Esophagus mucosa (tissue), 1 donor: Measurements from ENCODE around the gene ACTN4. TPM values are rescaled to one million over a fixed set of nuclear protein-coding genes. Genes with fewer than 3 reads are reported as not detected.
"Not testable (repeated sequence)": the region's sequence is repeated elsewhere in the genome, so short reads cannot be mapped to it uniquely, and the experiment has no call there.

ENCODE experiments used
- ATAC-seq: fragments of 200-7000 bp; cut with Tn5 transposase; one replicate; pipeline ENCODE4 v1.9.1; 2020
- total RNA-seq: library from RNA; stranded (reverse); gene quantifications from one replicate; pipeline ENCODE4 v1.2.4, GENCODE V29; 2023
- donor health status: DM: yes; HTN: yes; CAD: no.

Gene ACTN4
- total RNA-seq = 455 TPM

- ATAC-seq = peak; percentile 86
Measured at GRCh38 chr19:38647368-38647965, at the start of gene ACTN4. Gene ACTN4 (plus strand): TSS chr19:38647649. CDS start chr19:38647746, 97 bp downstream.

- ATAC-seq = no peak
Measured at GRCh38 chr19:38599722-38600121, 47.7 kb upstream of the ACTN4 start.

- ATAC-seq = not testable (repeated sequence)
Measured at GRCh38 chr19:38602856-38603255, 44.6 kb upstream of the ACTN4 start.

- no peak for ATAC-seq
Measured at GRCh38 chr19:38606131-38606530, 41.3 kb upstream of the ACTN4 start.

- ATAC-seq = no peak
Measured at GRCh38 chr19:38614289-38614688, 33.2 kb upstream of the ACTN4 start.

- no peak for ATAC-seq
Measured at GRCh38 chr19:38615007-38615581, 32.4 kb upstream of the ACTN4 start.

GRCh38 chr19:38616265-38616664 lies 31.2 kb upstream of the ACTN4 start:
- ATAC-seq = no peak

- ATAC-seq = no peak
Measured at GRCh38 chr19:38617283-38617763, 30.1 kb upstream of the ACTN4 start.

GRCh38 chr19:38617764-38618589 lies 29.5 kb upstream of the ACTN4 start, which contains the start of gene MAP4K1:
Gene MAP4K1 (minus strand): TSS chr19:38617953. CDS start chr19:38617895, 58 bp downstream.
- peak; percentile 58 for ATAC-seq

GRCh38 chr19:38618590-38619360 lies 28.7 kb upstream of the ACTN4 start, which contains the start of gene EIF3K:
Gene EIF3K (plus strand): TSS chr19:38619188. CDS start chr19:38619269, 81 bp downstream.
- peak; percentile 92 for ATAC-seq

GRCh38 chr19:38619361-38620174 lies 27.9 kb upstream of the ACTN4 start:
- ATAC-seq = no peak

- no peak for ATAC-seq
Measured at GRCh38 chr19:38624822-38625221, 22.6 kb upstream of the ACTN4 start.

- no peak for ATAC-seq
Measured at GRCh38 chr19:38626401-38626800, 21.0 kb upstream of the ACTN4 start.

- ATAC-seq = no peak
Measured at GRCh38 chr19:38629568-38629967, 17.9 kb upstream of the ACTN4 start.

GRCh38 chr19:38631301-38631700 lies 16.1 kb upstream of the ACTN4 start:
- not testable (repeated sequence) for ATAC-seq

- not testable (repeated sequence) for ATAC-seq
Measured at GRCh38 chr19:38631811-38632475, 15.5 kb upstream of the ACTN4 start.

- ATAC-seq = no peak
Measured at GRCh38 chr19:38632476-38633213, 14.8 kb upstream of the ACTN4 start.

- ATAC-seq = peak; percentile 12
Measured at GRCh38 chr19:38634757-38635482, 12.5 kb upstream of the ACTN4 start.
